ENCODE data around the gene HMX1.

DNA sequence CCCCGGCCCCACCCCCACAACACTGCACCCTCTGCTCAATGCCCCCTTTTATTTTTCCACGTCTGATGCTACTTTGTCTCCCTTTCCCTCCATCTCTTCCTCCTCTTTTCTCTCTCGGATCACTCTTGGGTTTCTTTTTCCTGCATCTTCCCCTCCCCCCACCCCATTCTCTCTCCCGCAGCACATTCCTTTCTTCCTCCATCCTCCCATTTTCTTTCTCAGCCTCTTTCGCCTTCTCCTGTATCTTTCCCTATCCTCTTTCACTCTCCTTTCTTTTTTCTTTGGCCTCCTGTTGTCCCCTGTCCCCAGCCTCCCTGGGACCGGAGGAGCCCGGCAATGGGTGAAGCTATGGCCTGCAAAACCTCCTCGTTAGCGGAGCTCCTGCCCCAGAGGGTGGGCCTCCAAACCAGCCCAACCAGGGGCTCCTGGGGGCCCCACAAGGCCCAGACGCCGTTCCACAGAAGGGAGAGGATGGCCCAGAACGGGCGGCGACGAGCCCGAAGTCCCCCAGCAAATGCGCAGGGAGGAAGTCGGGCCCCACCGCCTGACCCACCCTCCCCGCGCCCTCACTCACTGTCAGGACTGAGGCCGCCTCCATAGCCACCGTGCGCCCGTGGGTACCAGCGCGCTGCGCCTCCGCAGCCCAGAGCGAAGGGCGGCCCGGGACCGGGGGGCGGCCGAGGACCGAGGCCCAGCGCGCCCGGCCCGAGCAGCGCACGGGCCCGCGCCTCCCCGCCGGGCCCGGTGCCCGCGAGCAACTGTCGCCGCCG is 807 bp downstream of the HMX1 start:
- TF ChIP-seq POLR2A (IDR thresholded peaks at IDR 0.05; ENCODE audit: low read depth, low read length) (no peak), POLR2AphosphoS5 (IDR thresholded peaks at IDR 0.05; ENCODE audit: low read depth, low read length) (no peak), SPI1 (IDR thresholded peaks at IDR 0.05; ENCODE audit: low read depth, low read length) (no peak), TAF1 (IDR thresholded peaks at IDR 0.05; ENCODE audit: low read depth, low read length) (no peak)

All from GM12891 (cell line).